Activated T-cell treated with anti-CD3 and anti-CD28 coated beads, Interleukin-2, amount 50 U/mL, for 1 hour (primary cell): ENCODE data around the gene SLC7A11.

ENCODE experiments used
- DNase-seq: peaks from one replicate; pipeline ENCODE4 v3.0.0-alpha.2; 2020

Gene SLC7A11

GRCh38 chr4:138242076-138242833 is at the start of gene SLC7A11:
Gene SLC7A11 (minus strand): TSS chr4:138242349. CDS start chr4:138242069, 280 bp downstream.
- DNase-seq: no peak

GRCh38 chr4:138291431-138291830 is 49.3 kb upstream of the SLC7A11 start:
- no peak for DNase-seq

- no peak for DNase-seq
Observed at GRCh38 chr4:138290805-138291204, 48.7 kb upstream of the SLC7A11 start.

- DNase-seq: no peak
Observed at GRCh38 chr4:138279286-138279685, 37.1 kb upstream of the SLC7A11 start.

GRCh38 chr4:138277133-138277532 is 35.0 kb upstream of the SLC7A11 start:
- no peak for DNase-seq

- no peak for DNase-seq
Observed at GRCh38 chr4:138275963-138276621, 33.9 kb upstream of the SLC7A11 start.

- DNase-seq: no peak
Observed at GRCh38 chr4:138275216-138275615, 33.1 kb upstream of the SLC7A11 start.

GRCh38 chr4:138269175-138269574 is 27.0 kb upstream of the SLC7A11 start:
- no peak for DNase-seq

GRCh38 chr4:138267835-138268234 is 25.7 kb upstream of the SLC7A11 start:
- DNase-seq: no peak

GRCh38 chr4:138266948-138267347 is 24.8 kb upstream of the SLC7A11 start:
- DNase-seq: no peak

GRCh38 chr4:138263247-138263816 is 21.2 kb upstream of the SLC7A11 start:
- DNase-seq: no peak

GRCh38 chr4:138262469-138262868 is 20.3 kb upstream of the SLC7A11 start:
- no peak for DNase-seq

GRCh38 chr4:138262030-138262429 is 19.9 kb upstream of the SLC7A11 start:
- no peak for DNase-seq

- no peak for DNase-seq
Observed at GRCh38 chr4:138259824-138260223, 17.7 kb upstream of the SLC7A11 start.

GRCh38 chr4:138259271-138259670 is 17.1 kb upstream of the SLC7A11 start:
- DNase-seq: no peak

- DNase-seq: no peak
Observed at GRCh38 chr4:138256608-138257007, 14.5 kb upstream of the SLC7A11 start.

GRCh38 chr4:138255917-138256597 is 13.9 kb upstream of the SLC7A11 start:
- no peak for DNase-seq

- no peak for DNase-seq
Observed at GRCh38 chr4:138252551-138252950, 10.4 kb upstream of the SLC7A11 start.

GRCh38 chr4:138251938-138252337 is 9.8 kb upstream of the SLC7A11 start:
- DNase-seq: no peak

GRCh38 chr4:138249132-138249531 is 7.0 kb upstream of the SLC7A11 start:
- no peak for DNase-seq

GRCh38 chr4:138248058-138248457 is 5.9 kb upstream of the SLC7A11 start:
- no peak for DNase-seq

- no peak for DNase-seq
Observed at GRCh38 chr4:138247643-138248042, 5.5 kb upstream of the SLC7A11 start.

- no peak for DNase-seq
Observed at GRCh38 chr4:138243369-138243768, 1.2 kb upstream of the SLC7A11 start.

- no peak for DNase-seq
Observed at GRCh38 chr4:138242834-138243156, 646 bp upstream of the SLC7A11 start.
